AG09319 (cell line): ENCODE results near the gene SERHL2.
"Not testable (repeated sequence)": the region's sequence is repeated elsewhere in the genome, so short reads cannot be mapped to it uniquely, and the experiment has no call there.

ENCODE experiments used
- DNase-seq: peaks from one replicate; pipeline ENCODE4 v3.0.0-alpha.2; 2010; ENCODE audit warnings: low read depth; ENCODE audit errors: extremely low read depth
- TF ChIP-seq, protein P1 (sequence below): IDR thresholded peaks from 2 replicates; pipeline ENCODE4 v1.5.1; 2011; ENCODE audit warnings: low read depth, mild to moderate bottlenecking, inconsistent platforms, low read length, moderate library complexity

The SERHL2 gene

DNA sequence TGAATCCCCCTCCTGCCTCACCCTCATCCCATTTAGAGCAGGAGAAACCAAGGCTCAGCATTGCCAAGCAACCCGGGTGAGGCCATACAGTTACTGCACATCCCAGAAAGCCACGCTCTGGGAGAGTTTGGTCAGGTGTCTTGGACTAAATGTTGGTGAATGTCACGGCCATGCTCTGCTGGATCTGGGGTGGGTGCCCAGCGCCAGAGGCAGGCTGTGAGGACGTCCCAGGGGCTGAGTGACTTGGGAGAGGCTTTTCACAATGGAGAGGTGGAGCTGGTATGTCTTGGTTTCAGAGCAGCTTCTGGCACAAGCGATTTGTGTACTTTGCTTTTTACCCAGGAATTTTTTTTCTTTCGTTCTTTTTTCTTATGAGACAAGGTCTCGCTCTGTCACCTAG, 6.6 kb downstream of the SERHL2 start:
- TF ChIP-seq, protein P1, sequence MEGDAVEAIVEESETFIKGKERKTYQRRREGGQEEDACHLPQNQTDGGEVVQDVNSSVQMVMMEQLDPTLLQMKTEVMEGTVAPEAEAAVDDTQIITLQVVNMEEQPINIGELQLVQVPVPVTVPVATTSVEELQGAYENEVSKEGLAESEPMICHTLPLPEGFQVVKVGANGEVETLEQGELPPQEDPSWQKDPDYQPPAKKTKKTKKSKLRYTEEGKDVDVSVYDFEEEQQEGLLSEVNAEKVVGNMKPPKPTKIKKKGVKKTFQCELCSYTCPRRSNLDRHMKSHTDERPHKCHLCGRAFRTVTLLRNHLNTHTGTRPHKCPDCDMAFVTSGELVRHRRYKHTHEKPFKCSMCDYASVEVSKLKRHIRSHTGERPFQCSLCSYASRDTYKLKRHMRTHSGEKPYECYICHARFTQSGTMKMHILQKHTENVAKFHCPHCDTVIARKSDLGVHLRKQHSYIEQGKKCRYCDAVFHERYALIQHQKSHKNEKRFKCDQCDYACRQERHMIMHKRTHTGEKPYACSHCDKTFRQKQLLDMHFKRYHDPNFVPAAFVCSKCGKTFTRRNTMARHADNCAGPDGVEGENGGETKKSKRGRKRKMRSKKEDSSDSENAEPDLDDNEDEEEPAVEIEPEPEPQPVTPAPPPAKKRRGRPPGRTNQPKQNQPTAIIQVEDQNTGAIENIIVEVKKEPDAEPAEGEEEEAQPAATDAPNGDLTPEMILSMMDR: no peak
- DNase-seq: no peak

DNA sequence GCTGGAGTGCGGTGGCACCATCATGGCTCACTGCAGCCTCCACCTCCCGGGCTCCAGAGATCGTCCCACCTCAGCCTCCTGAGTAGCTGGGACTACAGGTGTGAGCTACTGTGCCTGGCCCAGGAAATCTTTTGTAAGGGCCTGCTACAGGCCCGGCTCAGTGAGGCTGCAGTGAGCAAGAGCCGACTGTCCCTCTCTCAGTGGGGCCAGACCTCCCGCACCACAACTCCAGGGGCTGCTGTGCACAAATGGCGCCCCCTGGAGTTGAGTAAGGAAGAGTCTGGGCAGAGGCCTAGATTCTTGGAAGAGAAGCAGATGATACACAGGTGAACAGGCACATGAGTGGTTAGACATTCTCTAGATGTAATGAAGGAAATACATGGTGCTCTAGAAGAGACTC, 7.0 kb downstream of the SERHL2 start:
- TF ChIP-seq, protein P1: peak; percentile 31
- no peak for DNase-seq

DNA sequence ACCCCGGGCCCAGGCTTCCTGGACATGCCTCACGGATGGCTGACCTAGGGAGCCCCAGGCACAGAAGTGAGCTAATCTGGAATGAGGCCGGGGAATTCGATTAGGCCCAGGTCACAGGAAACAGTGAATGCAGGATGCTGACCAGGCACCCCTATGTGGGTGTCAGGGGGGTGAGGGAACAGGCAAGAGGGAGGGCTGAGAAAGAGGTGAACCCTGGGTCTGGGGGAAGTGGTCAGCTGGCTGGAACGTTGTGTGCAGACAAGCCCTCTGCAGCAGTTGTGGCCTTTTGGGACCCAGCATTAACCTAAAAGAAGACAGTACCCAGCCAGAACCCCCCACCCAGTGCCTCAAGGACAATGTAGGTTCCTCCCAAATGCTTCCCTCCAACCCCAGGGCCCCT, 8.1 kb downstream of the SERHL2 start:
- DNase-seq: no peak

DNA sequence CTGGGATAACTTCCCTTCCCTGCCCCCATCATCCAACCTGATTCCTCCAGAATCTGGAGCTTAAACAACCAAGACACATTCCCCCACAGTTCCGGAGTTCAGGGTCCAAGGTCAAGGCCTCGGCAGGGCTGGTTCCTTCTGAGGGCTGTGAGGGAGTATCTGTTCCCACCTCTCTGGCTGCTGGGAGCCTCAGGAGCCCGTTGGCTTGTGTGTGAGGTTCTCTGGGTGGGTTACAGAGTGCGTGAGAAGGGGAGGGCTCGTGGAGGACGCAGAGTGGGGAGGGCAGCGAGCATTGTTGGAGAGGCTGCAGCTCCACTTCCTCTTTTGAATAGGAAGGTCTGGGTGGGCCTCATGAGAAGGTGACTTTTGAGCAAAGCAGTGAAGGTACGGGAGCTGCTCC, 8.5 kb downstream of the SERHL2 start:
- TF ChIP-seq, protein P1: no peak
- no peak for DNase-seq

More for the DNA sequence above, 8.1 kb downstream of the SERHL2 start:
- TF ChIP-seq, protein P1: no peak

DNA sequence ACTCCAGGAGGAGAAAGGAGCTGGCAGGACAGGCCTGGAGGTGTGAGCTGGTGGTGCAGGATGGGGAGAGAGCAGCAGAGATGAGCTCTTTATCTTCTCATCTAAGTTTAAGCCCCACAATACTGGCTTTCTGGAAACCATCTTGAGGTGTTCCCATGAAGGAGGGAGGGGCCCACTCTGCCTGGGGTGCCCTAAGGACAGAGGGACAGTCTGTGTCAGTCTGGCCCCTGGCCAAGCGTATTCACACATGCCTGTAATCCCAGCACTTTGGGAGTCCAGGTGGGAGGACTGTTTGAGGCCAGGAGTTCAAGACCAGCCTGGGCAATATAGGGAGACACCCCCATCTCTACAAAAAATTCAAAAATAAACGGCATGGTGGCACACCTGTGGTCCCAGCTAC, 8.9 kb downstream of the SERHL2 start:
- TF ChIP-seq, protein P1: no peak
- no peak for DNase-seq

DNA sequence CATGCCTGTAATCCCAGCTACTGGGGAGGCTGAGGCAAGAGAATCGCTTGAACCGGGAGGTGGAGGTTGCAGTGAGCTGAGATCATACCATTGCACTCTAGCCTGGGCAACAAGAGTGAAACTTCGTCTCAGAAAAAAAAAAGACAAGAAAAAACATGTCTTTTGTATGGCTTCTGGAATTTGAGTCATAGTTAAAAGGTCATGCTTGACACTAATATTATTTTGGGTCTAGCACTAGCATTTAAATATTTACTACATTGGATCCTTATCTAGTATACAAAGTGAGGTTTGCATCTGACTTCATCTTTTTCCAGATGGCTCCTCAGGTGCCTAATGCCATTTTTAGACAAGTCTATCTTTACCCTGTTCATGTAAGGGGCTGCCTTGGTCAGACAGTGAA, 10.2 kb downstream of the SERHL2 start:
- DNase-seq: not testable (repeated sequence)

DNA sequence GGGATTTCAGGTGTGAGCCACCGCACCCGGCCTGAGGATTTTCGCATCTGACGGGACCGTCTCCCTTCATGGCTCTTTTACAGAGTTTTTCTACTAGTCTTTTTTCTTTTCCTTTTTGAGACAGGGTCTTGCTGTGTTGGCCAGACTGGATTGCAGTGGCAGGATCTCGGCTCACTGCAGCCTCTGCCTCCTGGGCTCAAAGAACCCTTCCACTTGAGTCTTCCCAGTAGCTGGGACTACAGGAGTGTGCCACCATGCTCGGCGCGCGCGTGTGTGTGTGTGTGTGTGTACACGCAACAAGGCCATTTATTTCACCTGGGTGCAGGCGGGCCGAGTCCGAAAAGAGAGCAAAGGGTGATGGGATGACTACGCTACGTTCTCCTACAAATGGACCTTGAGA, 10.9 kb downstream of the SERHL2 start:
- DNase-seq: no peak
- TF ChIP-seq, protein P1: no peak

DNA sequence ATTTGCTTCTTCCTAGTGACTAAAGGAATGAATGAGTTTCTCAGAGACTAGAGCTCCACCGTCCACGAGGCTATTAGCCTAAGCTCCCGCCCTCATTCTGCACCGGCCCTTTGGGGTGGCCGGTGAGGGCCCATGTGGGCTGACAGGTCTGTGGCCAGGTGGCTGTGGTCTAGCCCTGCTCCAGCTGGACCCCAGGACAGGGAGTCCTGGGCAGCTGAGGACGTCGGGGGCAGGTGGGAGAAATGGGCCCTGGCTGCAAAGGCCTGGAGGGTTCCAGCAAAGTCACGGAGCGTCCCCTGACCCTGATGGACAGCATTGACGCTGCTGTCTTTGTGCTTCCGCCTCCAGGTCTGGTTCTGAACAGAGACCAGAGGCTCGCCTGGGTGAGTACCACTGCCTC, 12.2 kb downstream of the SERHL2 start:
- DNase-seq: no peak
- TF ChIP-seq, protein P1: no peak

DNA sequence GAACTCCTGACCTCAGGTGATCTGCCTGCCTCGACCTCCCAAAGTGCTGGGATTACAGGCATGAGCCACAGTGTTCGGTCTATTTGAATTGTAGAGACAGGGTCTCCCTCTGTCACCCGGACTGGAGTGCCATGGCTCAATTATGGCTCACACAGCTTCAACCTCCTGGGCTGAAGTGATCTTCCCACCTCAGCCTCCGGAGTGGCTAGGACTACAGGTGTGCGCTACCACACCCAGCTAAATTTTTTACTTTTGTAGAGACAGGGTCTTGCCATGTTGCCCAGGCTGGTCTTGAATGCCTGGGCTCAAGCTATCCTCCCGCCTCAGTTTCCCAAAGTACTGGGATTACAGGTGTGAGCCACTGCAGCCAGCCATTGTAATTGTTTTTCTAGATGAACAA, 14.2 kb downstream of the SERHL2 start:
- DNase-seq: not testable (repeated sequence)

DNA sequence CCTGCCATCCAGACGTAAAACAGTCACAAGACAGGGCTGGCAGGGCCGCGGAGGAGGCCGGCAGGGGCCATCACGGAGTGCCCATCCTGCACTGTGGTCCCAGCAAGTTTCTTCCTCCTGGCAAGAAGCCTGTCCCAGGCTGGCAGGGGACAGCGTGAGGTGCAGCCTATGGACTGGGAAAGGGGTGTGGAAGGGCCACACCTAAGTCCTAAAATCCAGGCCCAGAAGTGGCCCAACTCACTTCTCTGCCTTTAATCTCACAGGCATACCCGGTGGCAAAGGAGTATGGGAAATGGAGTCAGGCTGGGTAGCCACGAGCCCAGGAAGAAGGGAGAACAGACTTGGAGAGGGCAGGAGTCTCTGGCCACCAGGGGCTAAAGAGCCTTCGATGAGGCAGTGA, 16.8 kb downstream of the SERHL2 start:
- DNase-seq: not testable (repeated sequence)

DNA sequence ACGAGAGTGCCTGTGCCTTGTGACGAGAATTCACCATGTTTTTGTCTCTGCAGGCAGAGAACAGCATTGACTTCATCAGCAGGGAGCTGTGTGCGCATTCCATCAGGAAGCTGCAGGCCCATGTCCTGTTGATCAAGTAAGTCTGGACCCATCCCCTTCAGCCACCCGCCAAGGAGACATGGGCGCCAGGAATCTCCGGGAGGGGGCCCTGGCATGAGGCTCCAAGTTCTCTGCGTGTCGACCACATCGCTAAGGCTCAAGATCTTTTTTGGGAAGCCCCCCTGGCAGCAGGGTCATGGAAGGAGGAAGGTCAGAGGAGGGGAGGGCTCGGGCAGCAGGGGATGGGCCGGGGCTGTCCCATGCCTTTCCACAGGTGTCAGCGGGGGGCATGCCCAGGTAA, 17.3 kb downstream of the SERHL2 start:
- DNase-seq: not testable (repeated sequence)

DNA sequence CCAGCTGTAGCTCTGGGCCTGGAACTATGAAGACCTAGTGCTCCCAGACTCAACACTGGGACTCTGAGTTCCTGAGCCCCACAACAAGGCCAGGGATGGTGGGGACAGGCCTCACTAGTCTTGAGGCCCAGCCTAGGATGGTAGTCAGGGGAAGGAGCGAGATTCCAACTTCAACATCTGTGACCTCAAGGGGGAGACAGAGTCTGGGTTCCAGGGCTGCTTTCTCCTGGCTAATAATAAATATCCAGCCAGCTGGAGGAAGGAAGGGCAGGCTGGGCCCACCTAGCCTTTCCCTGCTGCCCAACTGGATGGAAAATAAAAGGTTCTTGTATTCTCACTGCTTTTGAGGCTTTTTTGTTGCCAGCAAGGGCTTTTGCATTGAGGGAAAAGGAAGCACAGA, 20.3 kb downstream of the SERHL2 start:
- not testable (repeated sequence) for DNase-seq

DNA sequence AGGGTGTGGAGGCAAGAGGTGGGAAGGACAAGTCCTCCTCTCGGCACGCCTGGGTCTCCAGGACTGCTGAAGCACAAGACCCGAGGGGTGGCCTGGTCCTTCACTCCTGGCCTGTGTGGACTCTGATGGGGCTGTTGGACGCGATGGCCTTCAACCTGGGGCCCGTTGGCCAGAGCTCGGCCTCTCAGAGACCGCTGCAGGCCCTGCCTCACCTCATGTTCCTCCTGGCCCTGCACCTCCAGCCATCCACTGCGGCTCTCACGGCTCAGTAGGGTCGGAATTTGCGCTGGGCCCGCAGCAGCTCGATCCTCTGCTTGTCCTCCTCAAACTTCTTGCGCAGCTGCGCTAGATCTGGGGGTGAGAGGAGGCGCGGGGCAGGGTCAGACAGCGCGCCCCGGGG, 20.7 kb downstream of the SERHL2 start:
- not testable (repeated sequence) for DNase-seq
